ENCODE data around the gene ABTB2.

The ABTB2 gene

DNA sequence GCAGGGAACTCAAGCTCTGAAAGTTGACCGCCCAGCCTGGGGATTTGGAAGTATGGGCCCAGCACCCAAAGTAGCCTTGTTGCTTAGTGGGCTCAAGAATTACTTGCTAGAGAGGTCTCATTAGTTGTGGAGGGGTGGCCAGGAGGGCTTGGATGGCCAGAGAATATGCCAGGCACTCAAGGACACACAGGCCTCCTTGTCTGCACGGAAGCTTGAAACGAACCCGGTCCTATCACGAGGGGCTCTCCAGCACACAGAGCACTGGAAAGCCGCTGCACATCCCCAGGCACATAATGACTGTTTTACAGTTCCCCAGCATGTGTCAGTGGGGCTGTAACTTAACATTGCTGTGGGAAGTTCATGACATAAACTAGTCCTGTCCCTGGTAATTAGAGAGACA is 196.4 kb downstream of the ABTB2 start:
- no peak for DNase-seq

DNA sequence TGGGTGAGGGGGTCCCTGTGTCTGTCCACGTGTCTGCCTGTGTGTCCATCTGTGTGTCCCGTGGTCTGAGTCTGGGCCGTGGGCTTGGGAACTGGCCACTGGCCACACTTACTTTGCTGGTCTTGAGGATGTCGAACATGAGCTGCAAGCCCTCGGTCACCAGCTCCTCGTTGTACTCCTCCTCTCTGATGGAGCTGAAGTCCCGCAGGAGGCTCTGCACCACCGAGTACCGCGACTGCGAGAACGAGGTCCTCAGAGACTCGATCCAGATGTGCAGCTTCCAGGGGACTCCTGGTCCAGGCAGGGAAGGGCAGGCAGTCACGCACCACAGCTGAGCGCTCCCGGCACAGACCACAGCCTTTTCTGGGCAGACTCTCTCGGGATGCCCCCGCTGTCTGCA is 197.0 kb downstream of the ABTB2 start:
- no peak for DNase-seq

DNA sequence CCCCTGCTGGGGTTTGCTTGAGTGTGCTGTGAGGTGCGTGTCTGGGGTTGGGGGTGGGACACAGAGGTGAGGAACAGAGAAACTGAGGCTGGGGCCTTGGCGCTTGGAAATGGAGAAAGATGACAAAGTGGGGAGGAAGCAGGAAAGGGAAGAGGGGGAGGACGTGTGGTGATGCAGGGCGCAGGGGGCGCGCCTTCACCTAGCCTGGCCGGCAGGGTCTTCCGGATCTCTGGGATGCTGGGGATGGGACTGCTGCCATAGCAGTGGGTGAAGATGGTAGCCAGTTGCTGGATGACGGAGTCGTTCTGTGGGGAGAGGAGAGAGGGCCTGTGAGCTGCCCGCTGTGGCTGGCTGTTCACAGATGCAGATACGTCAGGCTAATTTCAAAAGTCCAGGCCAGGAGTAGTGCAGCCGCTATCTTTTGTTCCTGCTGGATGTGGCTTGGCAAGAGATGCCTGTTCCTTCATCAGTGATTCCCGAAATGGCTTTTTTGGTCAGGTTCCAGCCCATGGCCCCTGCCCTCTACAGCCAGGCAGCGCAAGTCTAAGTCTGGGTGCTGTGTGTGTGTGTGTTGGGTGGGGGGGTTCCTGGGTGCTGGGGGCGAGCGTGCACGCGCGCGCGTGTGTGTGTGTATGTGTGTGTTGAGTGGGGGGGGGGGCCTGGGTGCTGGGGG is 197.6 kb downstream of the ABTB2 start:
- DNase-seq = no peak

DNA sequence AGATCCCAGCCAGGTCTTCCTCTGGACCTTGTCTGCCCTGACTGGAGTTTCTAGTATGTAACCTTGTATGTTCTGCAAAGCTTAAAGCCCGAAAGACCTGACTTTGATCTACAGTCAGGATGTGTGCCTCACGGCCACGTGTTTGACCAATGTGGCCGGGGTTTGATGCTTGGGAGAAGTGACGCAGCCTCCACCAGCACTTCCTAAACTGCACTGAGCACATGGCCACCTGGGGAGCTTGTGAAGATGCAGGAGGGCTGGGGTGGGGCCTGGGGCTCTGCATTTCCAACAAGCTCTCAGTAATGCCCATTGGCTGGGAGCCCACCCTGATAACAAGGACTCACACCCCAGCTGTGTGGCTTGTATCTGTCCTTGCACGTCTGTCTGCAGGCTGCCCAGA is 199.1 kb downstream of the ABTB2 start:
- DNase-seq = peak; percentile 39

DNA sequence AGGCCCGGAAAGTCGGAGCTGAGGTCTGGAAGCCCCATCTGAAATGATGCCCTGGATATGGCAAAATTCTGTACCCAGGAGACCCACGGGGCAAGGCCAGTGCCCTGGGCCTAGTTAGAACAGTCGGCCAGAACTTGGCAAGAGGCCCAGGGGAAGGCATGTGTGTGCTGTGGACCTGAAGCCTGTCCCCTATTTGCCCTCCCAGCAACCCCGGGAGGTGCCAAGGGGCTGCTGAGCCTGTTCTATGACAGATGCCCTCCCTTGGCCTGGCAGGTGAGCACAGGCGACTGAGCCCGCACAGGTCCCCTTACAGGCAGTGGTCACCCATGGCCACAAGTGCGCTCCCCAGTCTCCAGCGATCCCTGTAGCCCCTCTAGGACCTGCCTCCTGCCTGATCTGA is 200.6 kb downstream of the ABTB2 start:
- DNase-seq = no peak

DNA sequence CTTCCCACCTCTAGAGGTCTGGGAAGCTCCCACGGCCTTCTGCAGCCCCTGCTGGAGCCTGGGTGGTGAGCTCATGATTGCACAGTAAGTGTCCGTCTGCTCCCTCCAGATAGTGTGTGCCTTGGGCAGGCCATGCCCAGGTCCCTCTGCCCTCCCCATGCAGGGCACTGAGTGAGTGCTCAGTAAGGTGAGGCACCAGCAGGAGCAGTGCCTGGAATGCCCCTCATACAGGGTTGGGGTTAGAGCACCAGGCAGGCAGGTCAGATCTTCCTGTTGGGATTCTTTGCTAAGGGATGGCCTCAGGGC is 202.1 kb downstream of the ABTB2 start:
- no peak for DNase-seq

DNA sequence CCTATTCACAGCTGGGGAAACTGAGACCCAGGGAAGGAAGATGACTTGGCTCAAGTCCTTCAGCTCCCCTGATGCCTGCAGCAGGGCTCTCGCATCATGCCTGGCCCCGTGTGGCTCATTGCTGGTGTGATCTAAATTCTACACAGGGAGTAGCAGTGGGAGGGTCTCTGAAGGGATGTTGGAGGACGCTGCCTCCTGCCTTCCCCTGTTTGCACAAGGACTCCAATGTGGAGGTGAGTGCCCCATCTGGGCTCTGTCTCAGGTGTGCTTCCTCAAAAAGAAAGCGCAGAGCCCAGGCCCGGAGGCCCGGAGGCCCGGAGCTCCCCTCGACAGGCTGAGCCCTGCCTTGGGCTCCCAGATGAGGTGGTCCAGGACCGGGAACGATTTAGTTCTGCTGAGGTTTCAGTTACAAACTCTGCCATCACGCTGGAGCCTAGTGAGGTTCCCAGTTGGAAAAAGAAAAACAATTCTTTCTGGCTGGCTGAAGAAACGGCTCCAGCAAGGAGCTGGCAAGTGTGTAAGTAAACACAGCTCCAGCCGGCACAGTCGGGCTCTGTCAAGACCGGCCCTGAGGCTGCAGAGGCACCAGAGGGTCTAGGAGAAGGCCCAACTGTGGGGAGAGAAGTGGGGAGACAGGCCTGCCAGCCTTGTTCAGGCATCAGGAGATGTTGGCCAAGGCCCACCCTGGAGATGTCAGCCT is 202.6 kb downstream of the ABTB2 start:
- DNase-seq = no peak

DNA sequence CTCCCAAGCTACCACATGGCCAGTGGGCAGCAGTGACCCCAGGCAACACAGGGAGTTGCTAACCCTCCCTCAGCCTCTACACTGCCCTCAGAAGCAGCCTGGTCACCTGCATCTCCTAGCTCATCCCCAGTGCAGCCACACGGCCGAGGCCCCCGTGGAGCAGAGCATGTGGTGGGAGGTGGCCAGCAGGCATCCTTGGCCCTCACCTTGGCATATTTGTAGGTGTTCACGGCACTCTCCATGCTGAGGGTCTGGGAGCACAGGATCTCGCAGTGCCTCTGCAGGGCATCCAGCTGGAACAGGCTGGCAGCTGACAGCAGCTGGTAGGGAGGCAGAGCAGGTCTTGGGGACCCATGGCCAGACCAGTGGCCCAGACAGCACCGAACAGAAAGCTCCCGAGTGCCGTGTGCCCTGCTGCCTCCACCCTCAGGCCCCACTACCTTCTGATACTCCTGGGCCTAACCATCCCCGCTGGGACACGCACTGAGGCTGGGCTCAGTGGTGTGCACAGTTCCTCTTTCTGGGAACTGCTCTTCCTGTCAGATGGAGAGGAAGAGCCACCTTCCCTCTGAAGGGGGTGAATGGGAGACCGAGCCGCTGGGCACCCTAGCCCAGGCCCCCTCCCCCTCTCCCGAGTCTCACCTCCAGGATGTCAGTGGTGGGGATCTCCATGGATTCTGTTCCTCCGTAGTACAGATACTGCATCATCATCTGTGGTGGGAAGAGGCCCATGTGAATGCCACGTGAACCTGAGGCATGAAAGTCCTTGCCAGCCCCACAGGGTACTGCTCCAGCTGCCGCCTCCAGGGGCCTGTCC is 203.5 kb downstream of the ABTB2 start:
- DNase-seq = no peak

DNA sequence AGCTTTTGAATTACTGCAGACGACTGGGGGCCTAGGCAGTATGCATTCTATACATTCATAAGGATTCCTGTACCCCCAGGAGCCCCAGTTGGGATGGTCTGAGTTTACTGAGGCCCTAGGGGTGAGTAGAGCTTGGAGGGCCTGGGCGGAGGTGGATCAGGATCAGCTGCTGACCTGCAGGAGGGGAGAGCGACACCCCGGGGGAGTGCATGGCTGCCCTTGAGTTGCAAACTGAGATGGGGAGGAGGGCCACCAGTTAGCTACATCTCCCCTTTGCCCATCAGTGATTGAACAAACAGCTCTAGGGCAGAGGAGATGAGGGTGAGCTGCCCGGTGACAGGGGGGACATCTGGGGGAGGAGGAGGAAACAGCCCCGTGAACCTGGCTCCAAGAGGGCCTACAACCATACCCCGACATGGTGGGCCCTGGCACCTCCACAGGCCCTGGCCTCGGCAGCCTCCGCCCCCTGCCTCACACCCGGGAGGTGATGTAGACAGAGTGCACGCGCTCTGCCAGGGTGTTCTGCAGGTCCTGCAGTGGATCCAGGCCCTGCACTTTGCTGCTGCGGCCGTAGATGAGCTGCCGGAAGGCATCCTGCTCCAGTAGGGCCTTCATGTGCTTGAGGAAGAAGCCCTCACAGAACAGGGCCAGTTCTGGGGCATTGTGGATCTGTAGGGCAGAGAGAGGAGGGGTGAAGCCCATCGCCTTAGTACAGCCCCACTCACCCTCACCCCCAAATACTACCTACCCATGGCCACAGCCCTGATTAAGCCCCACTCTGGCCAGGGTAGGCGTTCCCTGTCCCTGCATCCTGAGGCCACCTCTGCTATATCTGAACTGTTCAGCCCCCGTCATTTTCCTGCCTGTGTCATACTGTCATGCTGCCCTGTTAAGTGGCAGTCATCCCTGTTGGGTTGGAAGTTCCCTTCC is 205.6 kb downstream of the ABTB2 start:
- no peak for DNase-seq

DNA sequence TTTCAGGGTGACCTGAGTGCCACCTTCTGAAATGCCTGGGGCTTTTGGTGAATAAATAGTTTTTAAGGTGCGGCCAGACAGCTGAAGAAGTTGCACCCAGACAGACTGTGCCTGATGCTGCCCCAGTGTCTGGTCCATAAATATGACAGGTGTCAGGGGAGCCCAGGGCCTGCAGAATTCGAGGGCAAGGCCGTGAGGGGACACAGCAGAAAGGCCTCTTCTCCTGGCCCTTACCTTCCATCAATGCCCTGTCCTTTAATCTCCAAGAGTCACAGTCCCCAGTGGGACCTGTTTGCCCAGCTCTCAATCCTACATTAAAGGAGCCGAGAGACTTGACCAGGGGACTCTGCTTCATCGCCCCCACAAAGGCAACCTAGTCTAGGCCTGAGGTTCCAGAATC is 206.6 kb downstream of the ABTB2 start:
- DNase-seq = no peak

DNA sequence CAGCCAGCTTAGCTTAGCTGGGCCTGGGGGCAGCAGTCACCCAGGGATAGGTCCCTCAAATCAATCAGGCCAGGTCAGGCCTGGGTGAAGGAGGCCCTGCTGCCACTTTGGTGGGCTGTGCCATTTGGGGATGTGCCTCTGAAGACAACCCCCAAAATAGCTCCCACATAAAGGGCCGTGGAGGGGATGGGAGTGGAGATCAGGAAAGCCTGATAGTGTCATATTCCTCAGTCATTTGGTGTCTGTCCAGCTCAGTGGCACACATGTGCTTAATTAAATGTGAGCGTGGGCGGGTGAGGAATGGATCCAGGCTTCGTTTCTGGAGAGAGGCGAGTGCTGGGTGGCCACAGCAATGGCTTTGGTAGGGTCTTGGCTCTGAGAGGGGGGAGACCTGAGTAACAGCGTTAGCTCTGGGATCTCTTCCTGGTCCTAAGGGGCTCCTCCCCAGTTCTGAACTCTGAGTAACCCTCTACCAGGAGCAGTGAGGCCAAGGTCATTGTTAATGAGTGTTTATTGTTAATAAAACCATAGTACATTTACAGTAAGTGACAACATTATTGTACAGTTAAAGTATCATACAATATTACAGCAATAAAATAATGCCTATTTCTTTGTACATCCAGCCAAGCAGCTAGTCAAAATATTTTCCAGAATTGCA is 207.2 kb downstream of the ABTB2 start:
- no peak for DNase-seq

DNA sequence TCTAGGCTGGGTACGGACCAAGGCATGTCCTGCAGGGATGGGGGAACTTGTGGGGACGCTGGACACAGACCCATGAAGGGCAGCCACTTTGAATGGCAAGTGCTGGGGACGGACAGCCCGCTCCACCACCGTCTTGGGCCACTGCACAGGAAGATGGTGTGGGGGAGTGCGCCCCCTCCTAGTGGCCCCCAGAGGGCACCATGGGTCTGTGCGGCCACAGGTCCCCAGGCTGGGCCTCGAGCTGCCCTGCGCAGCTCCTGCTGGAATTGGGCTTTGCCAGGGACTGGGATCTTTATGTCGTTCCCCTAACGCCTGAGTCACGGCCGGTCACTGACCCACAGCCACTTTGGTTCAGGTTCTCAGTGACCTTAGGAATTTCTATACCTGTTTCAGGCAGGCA is 208.0 kb downstream of the ABTB2 start:
- no peak for DNase-seq

DNA sequence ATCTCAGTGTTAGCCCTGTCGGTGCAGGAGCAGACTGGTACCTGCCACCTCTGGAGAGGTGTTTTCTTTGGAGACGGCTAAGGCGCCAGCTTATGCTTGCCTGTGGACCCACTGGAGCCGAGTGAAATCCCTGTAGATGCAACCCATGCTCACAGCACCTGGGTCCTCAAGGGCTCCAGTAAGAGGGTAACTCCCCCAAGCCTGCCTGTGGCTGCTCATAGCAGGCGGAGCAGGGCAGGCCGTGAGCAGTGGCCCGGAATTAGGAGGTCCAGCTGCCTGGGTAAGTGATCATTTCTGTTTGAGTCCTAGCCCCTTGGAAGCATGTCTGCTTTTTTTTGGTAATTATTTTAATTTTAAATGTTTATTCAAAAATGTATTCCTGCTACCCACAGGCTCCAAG is 208.5 kb downstream of the ABTB2 start:
- no peak for DNase-seq

DNA sequence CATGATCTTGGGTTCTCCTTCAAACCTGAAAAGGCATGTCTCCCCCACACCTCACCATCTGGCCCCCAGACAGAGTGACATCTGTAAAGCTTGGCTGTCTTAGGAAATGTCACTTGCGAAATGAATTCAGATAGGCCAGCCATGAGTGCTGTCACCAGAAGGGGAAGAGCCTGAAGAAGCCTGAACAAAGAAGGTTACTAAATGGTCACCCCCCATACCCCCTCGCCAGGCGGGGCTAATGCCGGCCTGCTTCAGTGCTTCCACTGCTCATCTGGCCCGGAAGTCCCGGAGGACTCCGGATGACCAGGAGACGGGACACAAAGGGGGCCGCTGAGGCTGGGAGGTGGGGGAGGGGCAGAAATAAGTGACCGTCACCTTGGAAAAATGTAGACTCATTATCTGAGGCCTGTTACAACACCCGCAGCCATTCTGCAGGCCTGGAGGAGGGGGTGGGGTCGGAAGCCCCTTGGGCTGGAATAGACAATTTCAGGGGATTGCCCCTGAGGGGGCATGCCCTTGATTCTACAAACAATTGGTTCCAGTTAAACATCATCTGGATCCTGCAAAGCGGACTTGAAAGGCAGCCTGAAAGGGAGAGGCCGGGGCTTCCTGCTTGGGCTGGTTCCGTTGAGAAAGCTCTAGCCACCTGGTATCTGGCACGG is 209.2 kb downstream of the ABTB2 start:
- DNase-seq = no peak

DNA sequence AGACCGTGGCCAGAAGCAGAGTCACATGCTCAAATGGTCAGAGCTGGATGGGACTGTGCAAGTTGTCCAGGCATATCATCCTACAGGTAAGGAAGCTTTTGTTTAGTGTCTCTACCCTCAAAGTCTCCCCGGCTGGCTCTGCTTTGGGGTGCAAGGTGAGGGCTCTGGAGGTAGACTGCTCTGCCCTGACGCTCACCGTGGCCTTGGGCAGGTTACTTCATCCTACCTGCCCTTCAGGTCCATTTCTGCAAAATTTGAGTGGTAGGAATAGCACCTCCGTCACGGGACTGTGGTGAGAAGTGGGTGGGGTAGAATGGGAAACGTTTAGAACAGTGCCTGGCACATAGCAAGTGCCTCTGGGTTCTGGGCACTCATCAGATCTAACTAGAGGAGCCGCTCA is 210.2 kb downstream of the ABTB2 start:
- no peak for DNase-seq

DNA sequence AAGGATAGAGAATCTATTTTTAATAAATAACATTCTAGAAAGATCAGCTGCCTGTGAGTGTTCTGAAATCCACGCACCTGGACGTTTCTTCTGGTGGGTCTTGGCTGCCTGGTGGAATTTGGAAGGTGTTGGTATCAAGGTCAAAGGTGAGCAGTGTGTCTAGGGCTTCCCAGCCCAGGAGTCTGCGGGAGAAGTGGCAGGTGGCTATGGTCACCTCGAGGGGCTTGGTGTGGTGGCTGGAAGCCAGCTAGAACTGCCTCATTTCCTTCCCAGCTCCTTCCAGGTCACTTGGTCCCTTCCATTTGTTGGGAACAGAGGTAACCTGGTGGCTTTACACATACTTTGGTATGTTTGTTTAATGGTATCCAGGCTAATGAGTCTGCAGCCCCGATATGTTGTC is 210.9 kb downstream of the ABTB2 start:
- no peak for DNase-seq

DNA sequence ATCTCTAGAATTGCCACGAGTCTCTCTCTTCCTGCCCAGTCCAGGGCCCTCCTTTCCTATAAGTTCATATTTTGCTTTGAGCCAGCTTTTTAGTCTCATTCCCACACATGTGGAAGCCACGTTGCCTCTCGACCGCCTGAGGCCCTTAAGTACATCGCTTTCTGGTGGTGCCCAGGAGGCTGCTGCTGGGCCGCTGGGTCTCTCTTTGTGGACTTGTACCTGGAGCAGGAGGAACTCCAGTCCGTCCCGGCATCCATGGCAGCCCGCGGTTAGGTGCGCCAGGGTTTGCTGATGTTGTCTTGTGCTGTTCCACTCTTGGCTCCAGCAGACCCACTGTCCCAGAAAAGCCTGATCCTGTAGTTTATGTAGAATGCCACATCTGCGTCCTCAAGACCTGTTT is 211.4 kb downstream of the ABTB2 start:
- no peak for DNase-seq

DNA sequence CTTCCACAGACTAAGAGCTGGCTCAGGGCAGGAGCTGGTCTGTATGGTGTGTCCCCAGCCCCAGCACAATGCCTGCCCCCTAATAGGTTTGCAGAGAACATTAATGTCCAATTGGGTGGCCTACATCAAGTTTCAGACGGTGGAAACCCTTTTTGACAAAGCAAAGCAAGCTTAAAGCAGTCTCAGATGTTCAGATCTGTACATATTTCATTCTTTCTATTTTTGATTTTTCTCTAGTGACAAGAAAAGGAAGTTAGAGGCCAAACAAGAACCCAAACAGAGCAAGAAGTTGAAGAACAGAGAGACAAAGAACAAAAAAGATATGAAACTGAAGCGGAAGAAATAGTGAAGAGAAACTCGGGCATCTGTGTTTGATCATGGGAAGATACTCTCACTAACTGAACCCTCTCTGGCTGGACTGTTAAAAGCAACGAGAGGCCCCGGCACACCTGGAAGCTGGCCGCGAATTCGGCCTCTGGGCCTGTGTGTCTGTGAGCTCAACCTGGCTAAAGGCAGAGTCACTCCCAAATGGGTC is 211.9 kb downstream of the ABTB2 start:
- no peak for DNase-seq

DNA sequence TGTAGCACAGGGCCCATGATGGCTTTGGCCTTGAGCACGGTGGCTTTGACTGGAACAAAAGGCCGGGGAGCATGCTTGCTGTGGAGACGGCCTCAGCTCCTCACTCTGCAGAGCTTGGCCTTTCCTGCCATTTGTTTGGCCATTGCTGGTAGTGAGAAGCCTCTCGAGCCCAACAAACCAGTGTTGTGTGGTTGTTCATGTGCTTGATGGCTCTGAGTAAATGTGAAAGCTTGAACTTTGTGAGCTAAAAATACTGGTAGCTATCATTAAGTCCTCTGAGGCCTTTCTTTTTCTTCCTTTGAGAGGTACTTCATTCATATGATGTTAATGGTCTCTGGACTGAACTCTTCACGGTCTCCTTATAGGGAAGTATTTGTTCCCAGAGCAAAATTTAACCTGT is 212.7 kb downstream of the ABTB2 start:
- no peak for DNase-seq

DNA sequence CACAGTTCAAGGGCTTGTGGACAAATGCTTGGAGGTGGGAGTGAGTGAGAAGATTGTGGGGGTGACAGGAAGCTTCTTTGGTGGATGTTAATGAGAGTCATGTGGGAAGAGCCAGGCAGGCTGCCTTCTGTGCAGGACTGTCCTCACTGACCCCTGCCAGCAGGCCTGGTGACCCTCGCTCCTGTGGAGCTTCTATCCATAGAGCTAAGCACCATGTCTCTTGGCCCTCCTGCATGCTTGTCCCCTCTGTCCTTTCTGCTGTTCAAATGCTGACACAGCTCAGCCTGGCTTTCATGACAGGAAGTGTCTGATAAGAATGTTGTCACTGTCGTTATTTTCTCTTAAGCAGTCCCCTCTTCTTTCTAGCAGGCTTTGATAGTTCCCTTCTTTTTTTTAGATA is 214.8 kb downstream of the ABTB2 start:
- DNase-seq = no peak

DNA sequence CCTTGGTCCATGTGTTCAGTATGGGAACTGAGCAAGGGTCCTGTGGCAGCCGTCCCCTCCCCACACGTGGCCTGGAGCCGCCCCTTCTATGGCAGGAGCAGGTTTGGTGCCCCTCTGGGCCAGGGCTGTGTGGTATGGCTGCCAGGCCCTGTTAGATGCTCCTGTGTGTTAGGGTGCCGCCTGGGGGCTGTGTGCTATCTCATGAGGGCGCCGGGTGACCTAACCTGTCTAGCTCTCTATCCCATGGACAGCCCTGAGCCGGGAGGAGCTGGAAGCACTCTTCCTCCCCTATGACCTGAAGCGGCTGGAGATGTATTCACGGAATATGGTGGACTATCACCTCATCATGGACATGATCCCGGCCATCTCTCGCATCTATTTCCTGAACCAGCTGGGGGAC is 217.7 kb downstream of the ABTB2 start:
- no peak for DNase-seq

DNA sequence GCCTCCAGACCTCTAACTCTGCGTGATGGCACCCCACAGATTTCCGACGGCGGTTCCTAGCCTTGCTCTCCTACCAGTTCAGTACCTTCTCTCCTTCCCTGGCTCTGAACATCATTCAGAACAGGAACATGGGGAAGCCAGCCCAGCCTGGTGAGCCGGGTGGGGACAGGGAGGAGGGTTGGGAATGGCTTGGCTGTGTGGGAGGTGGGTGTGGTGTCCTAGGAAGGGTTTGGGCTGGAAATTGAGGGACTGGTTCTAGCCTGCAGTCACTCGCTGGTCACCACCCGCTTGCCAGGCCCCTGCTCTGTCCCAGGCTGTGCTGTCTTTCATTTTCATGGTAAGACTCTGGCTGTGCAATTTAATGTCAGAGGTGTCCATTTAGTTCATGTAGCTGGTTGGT is 218.5 kb downstream of the ABTB2 start:
- no peak for DNase-seq

Data from activated CD4-positive, alpha-beta T cell treated with anti-CD3 and anti-CD28 coated beads, Interleukin-10, Interleukin-2, amounts not matched to agents 100 ng/mL and 50 ng/mL, durations not matched to agents 16 hours and 8 hours (primary cell).